ENCODE measurements around the gene SLC25A47.

Gene SLC25A47

GRCh38 chr14:100375963-100376735 lies 53.0 kb downstream of the SLC25A47 start, which contains the start of gene WDR25:
Gene WDR25 (plus strand): TSS chr14:100376485.
- DNase-seq (ENCODE audit: low spot score) (peak; percentile 76), FAIRE-seq (no peak)

GRCh38 chr14:100376751-100377171 lies 53.6 kb downstream of the SLC25A47 start:
- DNase-seq (ENCODE audit: low spot score), result peak; percentile 17
- FAIRE-seq, result no peak
